Esophagus muscularis mucosa (tissue), 4 donors: ENCODE data around the gene IFIT1B. TPM values are rescaled to one million over a fixed set of nuclear protein-coding genes. Genes with fewer than 3 reads are reported as not detected.

Experiments used
- DNase-seq: peaks from one replicate; pipeline ENCODE4 v3.0.0-alpha.2; 2017; ENCODE audit errors: extremely low spot score
- H3K27ac ChIP-seq, 4 donors: fragments of 200-600 bp; sonication (generic); replicated peaks in 1 of 4; 1 replicate in 3 of 4; 2 replicates in 1 of 4; pipeline ENCODE4 v1.5.1; 2016 to 2019; ENCODE audit warnings: mild to moderate bottlenecking in 1 of 4
- H3K27me3 ChIP-seq, 4 donors: fragments of 200-600 bp; sonication (generic); one replicate each; pipeline versions ENCODE4 v1.5.1 to v1.6.0; 2016 to 2019
- H3K36me3 ChIP-seq, 4 donors: fragments of 200-600 bp; sonication (generic); one replicate each; pipeline ENCODE4 v1.5.1; 2016 to 2019
- H3K4me1 ChIP-seq, 4 donors: fragments of 200-600 bp; sonication (generic); one replicate each; pipeline ENCODE4 v1.5.1; 2016 to 2019
- H3K4me3 ChIP-seq, 4 donors: fragments of 200-600 bp; sonication (generic); 1 replicate in 2 of 4; 2 replicates in 2 of 4; pipeline ENCODE4 v1.5.1; 2016 to 2019; ENCODE audit warnings: mild to moderate bottlenecking in 4 of 4, moderate library complexity in 1 of 4
- H3K9me3 ChIP-seq, 4 donors: fragments of 200-600 bp; sonication (generic); 1 replicate in 3 of 4; 2 replicates in 1 of 4; pipeline ENCODE4 v1.5.1; 2016 to 2019
- CTCF ChIP-seq, 3 experiments: fragments of 200-600 bp in 2 of 3; fragments of 450-650 bp in 1 of 3; sonication (generic) in 2 of 3; IDR thresholded peaks; one replicate each; pipeline ENCODE4 v1.5.1; 2017 to 2019; ENCODE audit warnings: antibody characterized with exemption in 3 of 3, mild to moderate bottlenecking in 2 of 3, moderate library complexity in 1 of 3
- EP300 ChIP-seq: sonication (generic); formaldehyde crosslinking; IDR thresholded peaks from one replicate; pipeline ENCODE4 v1.6.1; 2017; ENCODE audit warnings: antibody characterized with exemption
- POLR2A ChIP-seq: fragments of 450-650 bp; IDR thresholded peaks from one replicate; pipeline ENCODE4 v1.6.1; 2017; ENCODE audit warnings: antibody characterized with exemption, moderate library complexity, mild to moderate bottlenecking, low read depth
- POLR2AphosphoS5 ChIP-seq, 2 donors: sonication (generic); formaldehyde crosslinking; IDR thresholded peaks; one replicate each; pipeline ENCODE4 v1.6.1; 2017; ENCODE audit warnings: antibody characterized with exemption in 2 of 2
- WGBS: methylation state at CpG from one replicate; pipeline ENCODE4 v1.1.5; 2018; 5-methylcytosine and 5-hydroxymethylcytosine counted together
- intact Hi-C: fragments of 100-400 bp; cut with DNase I; formaldehyde crosslinking; loops from one replicate; pipeline ENCODE4 v1.15.1; 2023
- total RNA-seq, 4 donors: library from RNA; depleted of rRNA; stranded (reverse); fragments of >200 nt; gene quantifications; one replicate each; pipeline versions ENCODE4 v1.1.0 to v1.2.1, GENCODE V29; 2016

IFIT1B gene
- total RNA-seq, 4 donors from 2014 or later: 0.33 TPM; not detected in 3

GRCh38 chr10:89393898-89394297 lies 16.0 kb downstream of the IFIT1B start:
- Histone ChIP-seq H3K27ac (peak overlapping the region; percentile 75 to 84 (median 81)), H3K27me3 (no peaks in the 10 kb centered on the region), H3K9me3 (no peaks in the 10 kb centered on the region), H3K36me3 (no peaks in the 10 kb centered on the region), H3K4me1 (peaks cover 27 to 63% (median 58%) of the 10 kb centered on the region in 4 donors), H3K4me3 (peak overlapping the region; percentile 58 to 65 (median 61))
- no peak for TF ChIP-seq EP300
- TF ChIP-seq CTCF (IDR thresholded peaks at IDR 0.05): no peak
- no peak for TF ChIP-seq POLR2AphosphoS5 (IDR thresholded peaks at IDR 0.05)
- TF ChIP-seq POLR2A: no peak
- DNase-seq: no peak
- 19% methylated on average over 3 of the region's 3 CpGs for WGBS
- intact Hi-C loops: no loop called here

GRCh38 chr10:89395141-89395540 lies 17.3 kb downstream of the IFIT1B start:
- no peak for TF ChIP-seq CTCF (IDR thresholded peaks at IDR 0.05)
- TF ChIP-seq EP300: no peak
- TF ChIP-seq POLR2A: no peak
- TF ChIP-seq POLR2AphosphoS5 (IDR thresholded peaks at IDR 0.05): no peak
- H3K27ac ChIP-seq: no peak overlapping the region
- WGBS: 92% methylated on average over 2 of the region's 2 CpGs

GRCh38 chr10:89398003-89398749 lies 20.3 kb downstream of the IFIT1B start:
- H3K36me3 ChIP-seq: peaks cover 0 to 13% (median 10%) of the 10 kb centered on the region in 4 donors
- no peak overlapping the region for H3K27ac ChIP-seq
- no peak overlapping the region for H3K4me3 ChIP-seq
- H3K9me3 ChIP-seq: no peaks in the 10 kb centered on the region
- peak; percentile 60 for DNase-seq
- TF ChIP-seq CTCF (IDR thresholded peaks at IDR 0.05) (no peak), POLR2A (no peak), POLR2AphosphoS5 (IDR thresholded peaks at IDR 0.05) (no peak), EP300 (no peak)
- intact Hi-C loops: no loop called here
- H3K4me1 ChIP-seq: peaks cover 17 to 27% (median 26%) of the 10 kb centered on the region in 4 donors
- H3K27me3 ChIP-seq: no peaks in the 10 kb centered on the region
- WGBS: 79% methylated on average over 5 of the region's 5 CpGs

More at GRCh38 chr10:89395141-89395540, 17.3 kb downstream of the IFIT1B start:
- H3K36me3 ChIP-seq: no peaks in the 10 kb centered on the region
- H3K27me3 ChIP-seq: no peaks in the 10 kb centered on the region
- no peaks in the 10 kb centered on the region for H3K9me3 ChIP-seq
- H3K4me3 ChIP-seq: peak overlapping the region in 1 of 4 donors; percentile 4
- H3K4me1 ChIP-seq: peaks cover 27 to 55% (median 52%) of the 10 kb centered on the region in 4 donors
- peak; percentile 83 for DNase-seq
- intact Hi-C loops: no loop called here

- Histone ChIP-seq H3K27me3 (no peaks in the 10 kb centered on the region), H3K9me3 (no peaks in the 10 kb centered on the region), H3K36me3 (peaks cover 0 to 30% (median 16%) of the 10 kb centered on the region in 4 donors), H3K4me3 (no peak overlapping the region), H3K27ac (no peak overlapping the region), H3K4me1 (peaks cover 2 to 25% (median 23%) of the 10 kb centered on the region in 4 donors)
- intact Hi-C loops: no loop called here
- DNase-seq: no peak
- no peak for TF ChIP-seq POLR2A
- TF ChIP-seq CTCF (IDR thresholded peaks at IDR 0.05): no peak
- TF ChIP-seq EP300: no peak
- TF ChIP-seq POLR2AphosphoS5 (IDR thresholded peaks at IDR 0.05): no peak
- WGBS: 82% methylated on average over 1 of the region's 1 CpG
Observed at GRCh38 chr10:89399956-89400355, 22.1 kb downstream of the IFIT1B start.
